Activated CD4-positive, alpha-beta T cell treated with anti-CD3 and anti-CD28 coated beads, Interleukin-2, Interleukin-4, amounts not matched to agents 100 ng/mL and 50 ng/mL, durations not matched to agents 16 hours and 8 hours (primary cell): Measurements from ENCODE around the gene TNFRSF19.
A peak's percentile ranks its signal among the peaks of the same experiment; 100 is the strongest.
"Not testable (repeated sequence)": the region's sequence is repeated elsewhere in the genome, so short reads cannot be mapped to it uniquely, and the experiment has no call there.

ENCODE experiments used
- DNase-seq: peaks from one replicate; pipeline ENCODE4 v3.0.0-alpha.2; 2020; ENCODE audit warnings: low spot score

Gene TNFRSF19

DNA sequence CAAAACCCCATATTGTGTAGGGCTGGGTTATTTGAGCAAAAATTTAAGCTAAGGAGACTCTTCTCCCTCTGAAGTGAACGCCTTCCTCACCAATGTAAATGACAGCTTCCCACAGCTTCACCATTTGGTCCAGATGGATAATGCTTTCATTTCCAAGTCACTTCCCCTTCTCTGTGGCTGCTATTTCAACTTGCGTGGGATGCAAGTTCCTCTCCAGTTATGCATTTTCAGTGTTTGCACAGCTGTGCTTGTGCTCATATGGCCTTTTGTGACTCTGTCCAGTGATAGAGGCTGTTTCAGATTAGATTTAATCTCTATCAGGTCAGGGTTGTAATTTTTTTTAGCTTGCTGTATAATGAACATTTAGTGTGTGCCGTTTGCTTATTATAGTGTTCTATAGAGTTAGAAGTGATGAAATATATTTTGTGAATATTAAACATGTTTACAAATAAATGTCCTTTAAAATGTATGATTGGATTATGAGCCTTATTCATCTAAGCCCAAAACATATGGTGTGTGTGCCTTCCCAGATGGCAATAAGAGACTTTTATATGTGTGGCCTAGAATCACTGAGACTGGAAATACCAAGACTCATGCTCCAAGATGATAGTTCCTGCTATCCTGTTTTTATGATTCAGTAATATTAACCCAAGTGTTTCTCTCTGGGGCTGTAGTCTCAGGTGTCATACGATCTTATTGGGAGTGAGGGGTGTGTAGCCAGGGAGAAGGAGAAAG lies 86.6 kb downstream of the TNFRSF19 start:
- no peak for DNase-seq

DNA sequence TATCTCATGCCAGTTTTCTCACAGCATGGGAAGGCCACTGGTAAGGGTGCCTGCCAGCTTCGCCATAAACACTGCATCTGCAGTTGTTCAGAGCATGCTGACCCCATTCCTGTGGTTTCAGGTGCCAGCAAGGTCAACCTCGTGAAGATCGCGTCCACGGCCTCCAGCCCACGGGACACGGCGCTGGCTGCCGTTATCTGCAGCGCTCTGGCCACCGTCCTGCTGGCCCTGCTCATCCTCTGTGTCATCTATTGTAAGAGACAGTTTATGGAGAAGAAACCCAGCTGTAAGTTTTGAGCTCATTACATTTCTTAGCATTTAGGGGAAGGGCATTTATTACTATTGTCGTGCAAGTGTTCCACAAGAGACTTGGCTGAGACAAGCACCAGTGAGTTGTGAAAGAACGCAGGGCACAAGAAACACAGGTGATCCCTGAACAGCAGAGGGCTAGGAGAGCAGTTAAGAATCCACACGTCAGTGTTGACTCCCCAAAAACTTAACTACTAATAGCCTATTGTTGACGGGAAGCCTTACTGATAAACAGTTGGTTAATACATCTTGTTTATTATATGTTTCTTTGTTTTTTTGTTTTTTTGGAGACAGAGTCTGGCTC lies 88.8 kb downstream of the TNFRSF19 start:
- DNase-seq, result no peak

DNA sequence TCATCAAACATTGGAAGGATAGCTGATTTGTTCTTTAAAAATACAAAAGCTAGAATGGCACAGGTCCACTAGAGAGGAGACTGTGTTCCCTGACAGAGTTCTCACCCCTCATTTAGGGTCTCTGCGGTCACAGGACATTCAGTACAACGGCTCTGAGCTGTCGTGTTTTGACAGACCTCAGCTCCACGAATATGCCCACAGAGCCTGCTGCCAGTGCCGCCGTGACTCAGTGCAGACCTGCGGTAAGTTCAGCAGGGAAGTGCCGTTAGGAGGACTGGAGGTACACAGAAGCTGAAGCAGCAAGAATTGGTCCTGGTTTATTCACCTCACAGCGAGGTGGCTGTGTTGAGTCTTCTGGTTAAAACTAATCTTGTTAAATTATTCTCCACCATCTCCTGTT lies 90.0 kb downstream of the TNFRSF19 start:
- no peak for DNase-seq

DNA sequence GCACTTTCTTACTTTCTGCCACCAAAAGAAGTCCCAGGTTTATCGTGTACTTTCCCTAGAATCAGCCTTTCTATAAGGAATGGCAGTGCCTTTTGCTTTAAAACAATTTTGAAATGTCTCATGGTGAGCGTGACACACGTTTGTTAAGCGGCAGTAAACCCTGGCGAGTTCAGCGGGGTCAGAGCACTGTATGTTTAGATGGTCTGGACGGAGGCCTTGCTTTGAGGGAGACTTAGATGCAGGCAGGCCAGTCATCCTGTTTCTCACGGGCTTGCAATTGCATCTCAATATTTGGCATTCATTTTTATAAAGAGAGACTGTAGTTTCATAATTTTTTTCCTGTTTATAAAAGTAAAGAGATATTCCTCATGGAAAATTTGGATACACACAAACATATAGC lies 96.4 kb downstream of the TNFRSF19 start:
- no peak for DNase-seq

DNA sequence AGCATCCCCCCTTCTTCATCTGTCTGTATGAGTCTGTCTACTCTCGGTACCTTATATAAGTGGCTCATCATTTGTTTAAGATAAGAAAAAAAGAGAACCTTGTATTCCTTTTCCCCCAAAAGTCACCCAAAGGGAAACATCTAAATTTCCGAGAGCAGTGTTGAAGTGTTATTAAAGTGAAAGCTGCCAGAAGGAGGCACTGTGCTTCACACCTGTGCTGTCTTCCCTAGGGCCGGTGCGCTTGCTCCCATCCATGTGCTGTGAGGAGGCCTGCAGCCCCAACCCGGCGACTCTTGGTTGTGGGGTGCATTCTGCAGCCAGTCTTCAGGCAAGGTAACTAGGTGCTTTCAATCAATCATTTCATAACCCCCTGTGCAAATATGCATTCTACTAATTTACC lies 97.5 kb downstream of the TNFRSF19 start:
- no peak for DNase-seq

DNA sequence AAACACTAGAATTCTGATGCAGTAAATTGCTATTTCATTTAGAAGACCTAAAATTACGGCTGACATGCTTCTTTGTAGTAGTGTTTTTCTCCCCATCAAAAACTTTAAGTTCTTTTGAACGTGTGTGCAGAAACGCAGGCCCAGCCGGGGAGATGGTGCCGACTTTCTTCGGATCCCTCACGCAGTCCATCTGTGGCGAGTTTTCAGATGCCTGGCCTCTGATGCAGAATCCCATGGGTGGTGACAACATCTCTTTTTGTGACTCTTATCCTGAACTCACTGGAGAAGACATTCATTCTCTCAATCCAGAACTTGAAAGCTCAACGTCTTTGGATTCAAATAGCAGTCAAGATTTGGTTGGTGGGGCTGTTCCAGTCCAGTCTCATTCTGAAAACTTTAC lies 98.3 kb downstream of the TNFRSF19 start:
- no peak for DNase-seq

DNA sequence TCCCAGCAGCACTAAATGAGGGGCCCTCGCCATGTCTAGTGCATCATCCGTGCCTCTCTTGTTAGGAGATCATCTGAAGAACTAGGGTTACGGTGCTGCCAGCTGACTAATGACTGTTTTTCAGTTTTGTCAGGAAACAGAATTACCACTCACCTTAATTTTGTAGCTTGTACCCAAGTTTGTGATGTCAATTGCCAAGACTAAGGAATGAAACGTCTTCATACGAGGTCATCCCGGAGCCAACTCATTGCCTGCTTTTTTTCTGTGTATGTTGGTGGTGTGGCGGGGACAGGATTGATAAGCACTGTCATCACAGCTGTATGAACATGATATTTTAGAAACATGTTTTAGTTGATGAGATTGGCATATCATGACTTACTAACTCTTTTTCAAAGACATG lies 100.6 kb downstream of the TNFRSF19 start:
- DNase-seq, result no peak

DNA sequence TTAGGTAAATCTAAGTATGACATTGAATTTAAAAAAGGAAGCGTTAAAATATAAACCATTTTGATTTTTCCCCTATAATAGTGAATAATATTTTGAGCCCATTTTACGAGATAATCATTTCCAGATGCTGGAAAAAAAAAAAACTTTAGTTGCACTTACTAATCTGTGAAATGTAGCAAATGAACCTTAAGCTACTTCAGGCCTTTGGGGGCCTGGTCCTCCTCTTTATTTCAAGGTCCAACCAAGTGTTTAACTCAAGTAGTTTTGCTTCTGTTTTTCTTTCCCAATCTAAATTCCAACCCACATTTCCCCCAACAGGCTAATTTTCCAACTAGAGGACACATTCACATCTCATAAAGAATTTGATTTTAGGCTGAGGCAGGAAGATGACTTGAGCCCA lies 101.2 kb downstream of the TNFRSF19 start:
- no peak for DNase-seq

DNA sequence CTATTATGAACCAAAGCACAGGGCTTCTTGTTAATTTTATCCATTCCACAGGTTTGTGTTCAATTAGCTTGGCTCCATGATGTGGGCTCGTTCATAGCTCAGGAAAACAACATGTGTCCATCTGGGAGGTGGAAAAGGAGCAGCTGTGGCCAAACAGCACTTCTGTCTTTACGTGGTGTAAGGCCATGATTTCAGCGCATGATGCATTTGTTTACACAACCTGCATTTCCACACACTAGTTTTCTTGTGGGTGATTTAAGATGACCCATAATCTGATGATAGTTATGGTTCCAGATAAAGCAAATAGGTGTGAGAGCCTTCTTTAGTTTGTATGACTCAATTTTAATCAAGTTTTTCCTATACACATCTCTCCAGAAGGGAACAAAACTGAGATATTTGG lies 101.7 kb downstream of the TNFRSF19 start:
- DNase-seq, result no peak

DNA sequence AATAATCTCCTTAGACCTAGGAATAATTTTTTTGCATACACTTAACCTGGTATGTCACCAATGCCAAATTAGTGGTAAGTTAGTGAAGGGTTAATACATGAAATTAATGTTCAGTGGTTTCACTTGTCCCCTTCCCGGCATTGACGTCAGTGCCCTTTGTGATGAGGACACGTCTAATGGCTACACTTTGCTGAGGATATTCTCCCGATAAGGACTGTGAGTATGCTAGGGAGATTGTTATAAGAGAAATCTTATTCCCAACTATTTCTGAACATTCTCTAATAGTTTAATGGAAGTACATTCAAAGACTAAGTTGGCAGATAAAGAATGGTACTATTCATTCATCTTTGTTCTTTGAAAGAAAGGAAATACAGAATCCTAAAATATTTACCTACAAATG lies 102.4 kb downstream of the TNFRSF19 start:
- no peak for DNase-seq

DNA sequence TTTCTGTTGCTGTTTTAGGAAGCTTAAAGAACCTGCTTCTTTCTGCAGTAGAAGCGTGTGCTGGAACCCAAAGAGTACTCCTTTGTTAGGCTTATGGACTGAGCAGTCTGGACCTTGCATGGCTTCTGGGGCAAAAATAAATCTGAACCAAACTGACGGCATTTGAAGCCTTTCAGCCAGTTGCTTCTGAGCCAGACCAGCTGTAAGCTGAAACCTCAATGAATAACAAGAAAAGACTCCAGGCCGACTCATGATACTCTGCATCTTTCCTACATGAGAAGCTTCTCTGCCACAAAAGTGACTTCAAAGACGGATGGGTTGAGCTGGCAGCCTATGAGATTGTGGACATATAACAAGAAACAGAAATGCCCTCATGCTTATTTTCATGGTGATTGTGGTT lies 103.1 kb downstream of the TNFRSF19 start:
- DNase-seq, result no peak

DNA sequence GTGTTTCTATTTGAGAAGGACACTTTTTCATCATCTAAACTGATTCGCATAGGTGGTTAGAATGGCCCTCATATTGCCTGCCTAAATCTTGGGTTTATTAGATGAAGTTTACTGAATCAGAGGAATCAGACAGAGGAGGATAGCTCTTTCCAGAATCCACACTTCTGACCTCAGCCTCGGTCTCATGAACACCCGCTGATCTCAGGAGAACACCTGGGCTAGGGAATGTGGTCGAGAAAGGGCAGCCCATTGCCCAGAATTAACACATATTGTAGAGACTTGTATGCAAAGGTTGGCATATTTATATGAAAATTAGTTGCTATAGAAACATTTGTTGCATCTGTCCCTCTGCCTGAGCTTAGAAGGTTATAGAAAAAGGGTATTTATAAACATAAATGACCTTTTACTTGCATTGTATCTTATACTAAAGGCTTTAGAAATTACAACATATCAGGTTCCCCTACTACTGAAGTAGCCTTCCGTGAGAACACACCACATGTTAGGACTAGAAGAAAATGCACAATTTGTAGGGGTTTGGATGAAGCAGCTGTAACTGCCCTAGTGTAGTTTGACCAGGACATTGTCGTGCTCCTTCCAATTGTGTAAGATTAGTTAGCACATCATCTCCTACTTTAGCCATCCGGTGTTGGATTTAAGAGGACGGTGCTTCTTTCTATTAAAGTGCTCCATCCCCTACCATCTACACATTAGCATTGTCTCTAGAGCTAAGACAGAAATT lies 103.8 kb downstream of the TNFRSF19 start:
- no peak for DNase-seq

DNA sequence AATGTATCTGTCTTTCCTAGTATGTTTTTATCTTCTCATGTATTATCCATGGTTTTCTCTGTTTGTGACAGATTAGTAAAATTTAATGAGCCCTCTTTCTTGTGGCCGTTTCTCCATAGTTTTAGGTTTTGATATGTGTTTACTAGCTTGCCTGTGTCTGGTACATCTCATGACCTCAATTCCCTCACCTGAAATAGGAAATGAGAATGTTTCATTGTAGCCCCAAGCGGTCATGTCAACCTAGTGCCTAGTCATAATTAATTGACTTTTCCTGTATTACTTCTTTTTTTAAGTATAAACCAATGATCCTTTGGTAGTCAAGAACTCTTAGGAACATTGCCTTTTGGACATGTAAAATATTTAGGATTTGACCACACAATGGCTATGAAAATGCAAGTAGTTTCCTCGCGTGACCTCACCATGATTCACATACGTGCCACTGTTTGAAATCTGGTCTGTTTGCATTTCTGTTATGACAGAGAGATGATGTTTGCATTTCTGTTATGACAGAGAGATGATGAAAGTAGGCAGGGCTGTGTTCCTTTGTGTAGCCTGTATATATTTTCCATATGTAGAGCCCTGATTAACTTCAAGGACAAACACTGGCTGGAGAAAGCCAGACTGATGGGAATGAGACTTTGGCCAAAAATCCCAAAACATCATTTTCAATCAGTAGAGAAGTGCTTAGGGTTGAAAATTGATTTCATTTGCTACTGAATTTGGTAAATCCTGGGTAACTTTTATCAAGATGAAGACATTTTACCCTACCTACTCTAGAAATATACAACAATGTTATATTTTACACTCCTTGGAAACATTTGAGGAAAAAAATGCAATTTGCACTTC lies 104.8 kb downstream of the TNFRSF19 start:
- peak; percentile 47 for DNase-seq

DNA sequence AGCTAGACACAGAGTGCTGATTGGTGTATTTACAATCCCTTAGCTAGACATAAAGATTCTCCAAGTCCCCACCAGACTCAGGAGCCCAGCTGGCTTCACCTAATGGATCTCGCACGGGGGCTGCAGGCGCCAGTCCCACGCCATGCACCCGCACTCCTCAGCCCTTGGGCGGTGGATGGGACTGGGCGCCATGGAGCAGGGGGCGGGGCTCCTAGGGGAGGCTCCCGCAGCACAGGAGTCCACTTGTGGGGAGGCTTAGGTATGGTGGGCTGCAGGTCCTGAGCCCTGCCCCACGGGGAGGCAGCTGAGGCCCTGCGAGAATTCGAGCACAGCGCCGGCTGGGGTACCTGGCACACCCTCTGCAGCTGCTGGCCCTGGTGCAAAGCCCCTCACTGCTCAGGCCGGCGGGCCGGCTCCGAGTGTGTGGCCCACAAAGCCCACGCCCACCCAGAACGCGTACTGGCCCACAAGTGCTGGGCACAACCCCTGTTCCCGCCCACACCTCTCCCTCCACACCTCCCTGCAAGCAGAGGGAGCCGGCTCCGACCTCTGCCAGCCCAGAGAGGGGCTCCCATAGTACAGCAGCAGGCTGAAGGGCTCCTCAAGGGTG lies 107.6 kb downstream of the TNFRSF19 start:
- DNase-seq, result not testable (repeated sequence)

DNA sequence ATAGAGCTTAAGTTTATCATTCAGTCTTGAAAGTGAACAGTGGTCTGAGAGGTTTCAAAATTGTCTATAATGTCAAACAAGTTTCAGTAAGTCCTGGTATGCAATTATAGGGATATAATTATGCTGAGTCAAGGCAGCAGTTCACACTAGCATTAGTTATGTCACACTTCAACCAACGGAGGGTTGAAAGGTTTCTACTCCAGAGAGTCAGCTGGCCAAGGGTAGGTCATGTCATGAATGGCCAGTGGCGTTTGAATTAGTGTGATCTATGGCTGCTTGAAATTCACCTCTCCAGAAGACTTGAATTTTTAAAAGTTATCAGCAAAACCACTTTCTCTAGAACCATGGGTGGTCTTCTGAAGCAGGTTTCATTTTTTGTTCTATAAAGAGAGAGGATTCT lies 108.6 kb downstream of the TNFRSF19 start:
- DNase-seq, result peak; percentile 22

DNA sequence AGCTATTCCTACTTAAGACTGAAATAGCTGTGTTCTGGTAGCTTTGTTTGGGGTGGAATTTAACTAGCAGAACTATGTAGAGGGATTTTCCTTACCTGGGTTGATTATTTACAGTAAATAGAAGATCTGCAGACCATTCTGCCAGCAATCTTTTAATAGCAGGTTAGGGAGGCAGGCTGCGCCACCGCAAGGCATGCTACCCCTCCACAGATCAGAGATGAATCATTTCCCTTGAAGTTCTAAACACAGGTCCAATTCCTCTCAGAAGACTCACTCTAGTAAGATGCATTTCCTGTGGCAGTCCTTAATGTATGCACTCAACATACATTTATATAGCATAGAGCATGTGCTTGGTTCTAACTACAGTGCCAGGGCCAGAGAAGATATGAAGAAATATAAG lies 109.0 kb downstream of the TNFRSF19 start:
- DNase-seq, result peak; percentile 59

DNA sequence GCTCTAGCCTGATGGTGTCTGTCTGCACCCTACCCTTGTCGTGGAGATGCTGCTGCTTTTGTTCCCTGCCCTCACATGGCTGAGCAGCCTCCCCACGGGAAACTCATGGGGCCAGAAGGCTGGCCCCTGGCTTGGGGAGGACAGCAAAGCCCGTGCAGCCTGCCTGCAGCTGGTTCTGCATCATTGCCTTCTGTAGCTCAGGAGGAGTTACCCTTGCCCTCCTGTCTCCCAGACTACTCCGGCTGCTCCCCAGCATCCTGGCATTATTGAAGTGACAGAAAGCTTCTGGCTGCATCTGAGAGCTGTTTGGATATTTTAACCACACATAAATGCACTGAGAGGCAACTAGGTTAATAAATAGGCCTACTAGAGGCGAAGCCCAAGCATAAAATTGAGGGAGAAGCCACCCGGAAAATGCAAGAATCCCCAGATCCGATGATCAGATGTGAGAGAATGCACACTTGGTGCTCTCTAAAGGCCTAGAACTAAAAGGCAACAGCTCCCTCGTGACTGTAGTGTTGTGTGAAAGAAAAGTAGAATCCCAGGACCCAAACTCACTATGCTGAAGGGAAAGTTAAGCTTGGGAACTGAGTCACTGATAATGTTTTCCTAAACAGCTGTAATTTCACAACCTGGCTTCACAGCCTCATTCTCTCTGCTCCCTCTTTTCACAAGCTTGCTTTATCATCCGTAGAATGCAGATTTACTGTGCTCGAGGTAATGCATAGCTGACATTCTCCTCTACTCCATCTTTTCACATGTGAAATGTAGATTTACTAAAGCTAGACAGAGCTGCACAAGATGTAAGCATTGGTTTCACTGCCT lies 110.8 kb downstream of the TNFRSF19 start:
- DNase-seq, result no peak

DNA sequence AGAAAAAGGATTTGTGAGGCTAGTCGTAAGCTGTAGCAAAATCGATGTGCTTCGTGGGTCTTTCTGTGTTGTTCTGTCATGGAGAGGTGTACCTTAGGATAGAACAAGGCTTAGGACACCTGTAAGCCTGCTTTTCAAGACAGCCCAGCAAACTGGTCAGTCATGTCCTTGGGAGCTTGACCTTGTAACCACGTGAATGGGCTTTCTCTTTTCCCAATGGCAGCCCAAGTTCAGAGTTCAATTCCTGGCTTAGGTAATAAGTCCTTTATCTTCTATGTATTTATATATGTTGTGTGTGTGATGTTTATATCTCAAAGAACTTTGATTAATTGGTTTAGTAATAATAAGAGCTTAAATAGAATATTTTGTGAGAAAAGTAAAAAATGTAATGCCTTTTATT lies 112.9 kb downstream of the TNFRSF19 start:
- DNase-seq, result no peak

DNA sequence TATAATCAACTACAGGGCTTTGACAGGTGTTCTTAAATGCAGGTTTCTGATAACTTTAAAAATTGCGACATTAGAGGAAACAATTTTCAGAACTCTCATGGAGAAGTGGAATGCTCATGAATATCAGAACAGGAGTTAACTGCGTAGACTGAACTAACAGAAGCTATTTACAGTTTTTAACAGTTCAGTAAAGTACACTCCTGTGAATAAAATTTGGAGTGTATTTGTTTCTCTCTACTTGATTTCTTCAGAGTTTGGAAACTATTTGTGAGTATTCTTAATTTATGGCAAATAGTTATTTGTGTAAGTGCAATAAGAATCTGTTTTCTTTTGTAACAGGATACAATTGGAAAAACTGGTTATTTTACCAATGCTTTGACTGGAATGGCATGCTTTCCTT lies 114.4 kb downstream of the TNFRSF19 start:
- no peak for DNase-seq

DNA sequence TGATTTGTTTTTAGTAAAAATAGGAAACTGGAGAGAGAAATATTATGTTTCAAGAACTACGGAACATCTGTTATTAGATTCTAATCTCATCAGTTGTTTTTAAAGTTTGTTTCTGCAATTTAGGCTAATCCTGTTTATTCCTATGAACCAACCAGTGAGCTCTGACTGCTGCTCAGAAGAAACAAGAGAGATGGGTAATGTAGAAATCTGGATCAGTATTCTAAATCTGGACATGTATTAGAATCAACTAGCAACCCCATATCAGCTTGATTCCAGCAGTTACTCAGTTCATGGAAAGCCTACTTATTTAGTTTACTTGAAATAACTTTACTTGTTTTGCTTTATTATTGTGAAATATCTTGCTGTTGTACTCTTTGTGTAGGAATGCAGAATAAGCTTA lies 115.2 kb downstream of the TNFRSF19 start:
- DNase-seq, result no peak

DNA sequence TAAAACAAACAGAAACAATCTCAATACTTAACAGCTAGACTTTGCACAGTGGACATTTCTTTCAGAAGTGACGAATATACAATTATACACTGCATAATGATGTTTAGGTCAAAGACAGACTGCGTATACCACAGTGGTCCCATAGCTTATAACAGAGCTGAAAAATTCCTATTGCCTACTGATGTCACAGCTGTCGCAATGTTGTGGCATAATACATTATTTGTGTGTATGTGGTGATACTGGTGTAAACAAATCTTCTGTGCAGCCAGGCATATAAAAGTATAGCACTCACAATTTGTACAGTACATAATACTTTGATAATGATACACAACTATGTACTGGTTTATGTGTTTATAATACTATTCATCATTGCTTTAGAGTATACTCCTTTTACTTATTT lies 116.7 kb downstream of the TNFRSF19 start:
- DNase-seq, result no peak
